Left cardiac atrium (tissue), 4 donors: ENCODE data around the gene TBPL2. TPM values are rescaled to one million over a fixed set of nuclear protein-coding genes. Genes with fewer than 3 reads are reported as not detected.
"Not testable (repeated sequence)": the region's sequence is repeated elsewhere in the genome, so short reads cannot be mapped to it uniquely, and the experiment has no call there.

ENCODE experiments used
- ATAC-seq, 2 donors: fragments of 200-7000 bp; cut with Tn5 transposase; one replicate each; pipeline ENCODE4 v1.9.1; 2020; ENCODE audit warnings: mild to moderate bottlenecking in 2 of 2, moderate library complexity in 2 of 2
- DNase-seq: peaks from one replicate; pipeline ENCODE4 v3.0.0-alpha.2; 2020
- intact Hi-C, 2 donors: fragments of 100-400 bp; cut with DNase I; formaldehyde crosslinking; loops; one replicate each; pipeline versions ENCODE4 v1.14.1 to v1.15.1; 2022 to 2023
- total RNA-seq, 2 donors: library from RNA; stranded (reverse); fragmentation: NEBNext Ultra II Directional; extraction: Animal tissue kit (Norgen Biotek cat#: 25700); gene quantifications; one replicate each; pipeline ENCODE4 v1.2.1, GENCODE V29; 2021
- donor health status: DM: no; HTN: yes; CAD: no.
- donor health status: DM: no; HTN: yes; CAD: no; lungs with severe emphysema.
- donor health status: DM: yes; HTN: yes; CAD: no.
- donor health status: Dilated cardiomyopathy.

TBPL2 gene
- total RNA-seq, 2 donors from 2014 or later: not detected

- DNase-seq (no peak), ATAC-seq (no peak)
- intact Hi-C loops: no loop called here
These were observed 22.5 kb downstream of the TBPL2 start for GRCh38 chr14:55417955-55418354.

GRCh38 chr14:55416866-55417265, 23.6 kb downstream of the TBPL2 start:
- DNase-seq (no peak), ATAC-seq (no peak)
- intact Hi-C loops: no loop called here

- DNase-seq (no peak), ATAC-seq (no peak)
- intact Hi-C loops: loop anchor here in 1 of 2 donors (5.0 kb wide), 1 partner anchor 142 kb away; the partner anchor contains the start of gene FBXO34
These were observed 25.9 kb downstream of the TBPL2 start for GRCh38 chr14:55414551-55414950.

GRCh38 chr14:55412676-55413075, 27.7 kb downstream of the TBPL2 start:
- intact Hi-C loops: loop anchor here in 1 of 2 donors (5.0 kb wide), 1 partner anchor 140 kb away; the partner anchor contains the start of gene FBXO34
- no peak for ATAC-seq

GRCh38 chr14:55411426-55412389, 28.7 kb downstream of the TBPL2 start, which contains the start of gene ATG14:
Gene ATG14 (minus strand): TSS chr14:55411830. CDS start chr14:55411822, 8 bp downstream.
- DNase-seq: peak; percentile 88
- ATAC-seq: peak; percentile 99 to 100
- intact Hi-C loops: loop anchor here in 1 of 2 donors (5.0 kb wide), 1 partner anchor 139 kb away; the partner anchor contains the start of gene FBXO34

More at GRCh38 chr14:55412676-55413075, 27.7 kb downstream of the TBPL2 start:
- no peak for DNase-seq

- intact Hi-C loops: loop anchor here in 1 of 2 donors (5.0 kb wide), 1 partner anchor 139 kb away; the partner anchor contains the start of gene FBXO34
- no peak for ATAC-seq
- DNase-seq: no peak
These were observed 29.5 kb downstream of the TBPL2 start for GRCh38 chr14:55410876-55411275.

- intact Hi-C loops: no loop called here
- ATAC-seq: no peak
These were observed 36.1 kb downstream of the TBPL2 start for GRCh38 chr14:55404173-55404854.

GRCh38 chr14:55401751-55402150, 38.7 kb downstream of the TBPL2 start:
- intact Hi-C loops: no loop called here
- ATAC-seq (no peak), DNase-seq (no peak)

More at GRCh38 chr14:55404173-55404854, 36.1 kb downstream of the TBPL2 start:
- no peak for DNase-seq

GRCh38 chr14:55399852-55400251, 40.6 kb downstream of the TBPL2 start:
- intact Hi-C loops: no loop called here

GRCh38 chr14:55399183-55399582, 41.2 kb downstream of the TBPL2 start:
- no peak for DNase-seq
- intact Hi-C loops: no loop called here

More at GRCh38 chr14:55399852-55400251, 40.6 kb downstream of the TBPL2 start:
- DNase-seq (no peak), ATAC-seq (no peak)

GRCh38 chr14:55398679-55399078, 41.7 kb downstream of the TBPL2 start:
- ATAC-seq (peak; percentile 78 to 96), DNase-seq (no peak)
- intact Hi-C loops: no loop called here

More at GRCh38 chr14:55399183-55399582, 41.2 kb downstream of the TBPL2 start:
- ATAC-seq: no peak

- no peak for DNase-seq
- no peak for ATAC-seq
- intact Hi-C loops: no loop called here
These were observed 51.1 kb downstream of the TBPL2 start for GRCh38 chr14:55389330-55389729.

GRCh38 chr14:55388160-55388559, 52.3 kb downstream of the TBPL2 start:
- intact Hi-C loops: no loop called here

GRCh38 chr14:55387121-55387520, 53.3 kb downstream of the TBPL2 start:
- DNase-seq (no peak), ATAC-seq (no peak)
- intact Hi-C loops: no loop called here

More at GRCh38 chr14:55388160-55388559, 52.3 kb downstream of the TBPL2 start:
- DNase-seq (no peak), ATAC-seq (no peak)

- intact Hi-C loops: no loop called here
- ATAC-seq: no peak
- no peak for DNase-seq
These were observed 54.2 kb downstream of the TBPL2 start for GRCh38 chr14:55386037-55386808.

- intact Hi-C loops: no loop called here
- DNase-seq (no peak), ATAC-seq (peak in 1 of 2 donors; percentile 42)
These were observed 55.9 kb downstream of the TBPL2 start for GRCh38 chr14:55384536-55384935.

- intact Hi-C loops: no loop called here
- ATAC-seq: peak; percentile 42 to 74
- no peak for DNase-seq
These were observed 56.8 kb downstream of the TBPL2 start for GRCh38 chr14:55383541-55384140.

GRCh38 chr14:55383056-55383466, 57.4 kb downstream of the TBPL2 start:
- DNase-seq, intact Hi-C loops: not testable (repeated sequence)
- ATAC-seq: peak; percentile 50 to 66
